Measurements from ENCODE around the gene ASCC3.

ASCC3 gene

DNA sequence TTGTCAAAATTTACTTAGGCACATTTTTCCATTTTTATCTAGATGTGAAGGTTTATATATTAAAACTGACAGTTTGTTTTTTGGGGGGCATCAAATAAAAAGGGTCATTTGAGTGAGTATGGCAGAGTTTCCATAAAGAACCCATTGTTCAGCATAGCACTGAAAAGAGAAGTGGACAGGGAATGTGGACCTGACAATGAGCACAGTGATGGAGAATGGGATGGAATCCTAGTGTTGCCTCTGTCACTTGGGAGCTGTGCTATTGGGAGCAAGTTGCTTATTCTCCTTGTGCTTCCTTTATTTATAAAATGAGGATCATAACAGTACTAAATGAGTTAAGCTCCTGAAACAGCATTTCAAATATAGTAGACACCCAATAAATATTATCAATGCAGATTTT lies 285.7 kb downstream of the ASCC3 start:
- TF ChIP-seq, protein P1, sequence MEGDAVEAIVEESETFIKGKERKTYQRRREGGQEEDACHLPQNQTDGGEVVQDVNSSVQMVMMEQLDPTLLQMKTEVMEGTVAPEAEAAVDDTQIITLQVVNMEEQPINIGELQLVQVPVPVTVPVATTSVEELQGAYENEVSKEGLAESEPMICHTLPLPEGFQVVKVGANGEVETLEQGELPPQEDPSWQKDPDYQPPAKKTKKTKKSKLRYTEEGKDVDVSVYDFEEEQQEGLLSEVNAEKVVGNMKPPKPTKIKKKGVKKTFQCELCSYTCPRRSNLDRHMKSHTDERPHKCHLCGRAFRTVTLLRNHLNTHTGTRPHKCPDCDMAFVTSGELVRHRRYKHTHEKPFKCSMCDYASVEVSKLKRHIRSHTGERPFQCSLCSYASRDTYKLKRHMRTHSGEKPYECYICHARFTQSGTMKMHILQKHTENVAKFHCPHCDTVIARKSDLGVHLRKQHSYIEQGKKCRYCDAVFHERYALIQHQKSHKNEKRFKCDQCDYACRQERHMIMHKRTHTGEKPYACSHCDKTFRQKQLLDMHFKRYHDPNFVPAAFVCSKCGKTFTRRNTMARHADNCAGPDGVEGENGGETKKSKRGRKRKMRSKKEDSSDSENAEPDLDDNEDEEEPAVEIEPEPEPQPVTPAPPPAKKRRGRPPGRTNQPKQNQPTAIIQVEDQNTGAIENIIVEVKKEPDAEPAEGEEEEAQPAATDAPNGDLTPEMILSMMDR (IDR thresholded peaks at IDR 0.05; ENCODE audit: low read depth, low read length) = no peak
- H3K4me3 ChIP-seq (ENCODE audit: low read depth, low read length) = no peak overlapping the region

DNA sequence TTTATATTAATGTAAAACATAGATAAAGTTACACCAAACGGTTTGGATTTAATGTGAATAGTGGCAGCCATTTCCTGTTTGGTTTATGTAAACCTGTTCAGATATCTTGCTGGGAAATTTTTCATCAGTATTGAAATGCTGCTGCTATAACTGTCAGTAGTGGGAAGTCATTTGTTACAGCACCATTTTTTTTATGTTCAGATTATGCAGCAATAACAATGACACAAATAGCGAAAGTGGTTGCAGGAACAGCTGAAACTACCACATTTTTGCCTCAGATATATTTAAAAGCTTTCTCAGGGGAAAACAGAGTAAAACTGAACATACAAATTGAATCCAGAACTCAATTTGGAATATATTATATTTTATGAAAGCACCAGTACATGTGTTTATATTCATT lies 287.6 kb downstream of the ASCC3 start:
- TF ChIP-seq, protein P1 (IDR thresholded peaks at IDR 0.05; ENCODE audit: low read depth, low read length) = no peak
- H3K4me3 ChIP-seq (ENCODE audit: low read depth, low read length) = no peak overlapping the region

DNA sequence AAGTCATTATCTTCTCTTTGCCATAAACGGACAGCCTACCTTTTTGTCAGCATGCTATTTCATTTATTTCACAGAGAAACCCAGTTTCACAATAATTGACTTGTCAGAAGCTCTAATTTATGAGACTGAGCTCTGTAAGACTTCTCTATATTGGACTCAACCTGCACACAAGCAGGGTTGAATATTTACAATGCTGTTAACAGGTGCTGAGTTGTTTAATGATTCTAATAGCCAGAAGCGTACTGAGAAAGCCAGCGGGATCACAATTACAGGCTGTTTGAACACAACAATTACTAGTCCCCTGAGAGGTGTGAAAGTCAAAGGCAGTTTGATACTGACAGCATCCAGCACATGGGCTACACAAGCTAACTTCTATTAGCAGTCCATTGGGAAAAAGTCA lies 288.2 kb downstream of the ASCC3 start:
- no peak overlapping the region for H3K4me3 ChIP-seq (ENCODE audit: low read depth, low read length)
- TF ChIP-seq, protein P1 (IDR thresholded peaks at IDR 0.05; ENCODE audit: low read depth, low read length) = no peak

DNA sequence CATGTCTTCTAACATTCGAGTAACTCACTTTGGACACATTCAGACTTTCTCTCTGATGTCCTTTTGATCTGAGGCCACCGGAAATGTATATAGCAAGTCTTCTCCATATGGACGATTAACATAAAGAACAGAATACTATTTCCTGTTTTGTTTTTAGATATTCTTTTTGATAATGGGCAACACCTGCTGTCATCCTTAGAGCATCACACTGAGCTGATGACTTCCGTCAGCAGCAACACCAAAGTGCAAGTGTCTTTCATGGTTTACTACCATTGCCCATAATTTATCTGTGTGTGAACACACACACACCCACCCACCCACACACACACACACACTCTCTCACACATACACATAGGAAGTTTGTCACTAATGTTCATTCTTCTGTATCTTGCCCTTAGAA lies 303.7 kb downstream of the ASCC3 start:
- TF ChIP-seq, protein P1 (IDR thresholded peaks at IDR 0.05; ENCODE audit: low read depth, low read length) = no peak
- no peak overlapping the region for H3K4me3 ChIP-seq (ENCODE audit: low read depth, low read length)

DNA sequence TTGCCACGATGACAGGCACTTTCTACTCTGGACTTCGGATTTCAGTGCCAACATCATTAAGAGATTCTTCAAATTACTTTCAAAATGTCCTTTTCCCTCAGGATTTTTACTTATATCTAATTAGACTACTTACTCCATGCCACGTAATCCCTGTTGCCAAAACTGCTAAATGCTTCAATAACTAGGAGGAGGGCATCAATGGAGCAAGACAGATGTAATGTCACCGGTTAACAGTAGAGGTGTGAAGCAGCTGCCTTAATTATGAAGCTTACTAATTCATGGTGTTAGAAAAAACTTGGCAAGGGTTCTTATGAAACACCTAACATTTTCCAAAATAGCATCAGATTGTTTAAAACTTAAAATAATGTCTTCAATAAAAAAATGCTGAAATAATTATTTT lies 305.2 kb downstream of the ASCC3 start:
- H3K4me3 ChIP-seq (ENCODE audit: low read depth, low read length) = no peak overlapping the region
- TF ChIP-seq, protein P1 (IDR thresholded peaks at IDR 0.05; ENCODE audit: low read depth, low read length) = no peak

DNA sequence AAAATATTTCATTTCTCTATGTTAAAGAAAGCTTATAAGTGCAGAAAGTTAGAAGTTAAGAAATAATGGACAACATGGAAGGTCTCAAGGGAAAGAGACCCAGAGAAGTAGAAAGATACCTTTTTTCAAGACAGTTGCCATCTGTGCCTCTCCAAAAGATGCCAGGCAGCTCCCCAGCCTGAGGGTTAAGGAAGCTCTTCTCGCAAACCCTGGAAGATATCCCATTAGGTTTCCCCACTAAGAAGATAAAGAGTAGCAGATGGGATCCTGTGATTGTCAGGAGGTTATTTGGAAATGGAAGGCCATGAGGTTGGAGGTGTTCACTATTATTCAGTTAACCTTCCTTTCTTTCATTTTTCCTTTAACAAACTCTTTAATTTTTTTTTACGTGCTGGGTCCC lies 306.3 kb downstream of the ASCC3 start:
- H3K4me3 ChIP-seq (ENCODE audit: low read depth, low read length) = no peak overlapping the region
- TF ChIP-seq, protein P1 (IDR thresholded peaks at IDR 0.05; ENCODE audit: low read depth, low read length) = no peak

DNA sequence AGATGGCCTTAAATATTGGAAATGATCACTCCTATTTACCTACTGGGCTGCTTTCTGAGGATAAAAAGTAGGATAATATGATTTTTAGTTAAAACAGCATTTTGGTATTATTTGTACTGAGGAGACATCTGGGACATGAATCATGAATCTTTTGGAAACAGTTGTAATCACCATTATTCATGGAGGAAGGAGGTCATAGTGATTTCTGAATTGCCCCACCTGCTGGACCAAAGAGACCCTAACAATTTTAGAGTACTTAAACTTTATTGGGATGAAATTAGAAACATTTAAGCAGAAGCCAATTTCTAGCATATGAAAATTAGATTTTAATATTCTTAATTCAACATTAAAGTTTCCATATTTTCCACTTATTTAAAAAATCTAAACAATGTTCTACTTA lies 308.0 kb downstream of the ASCC3 start:
- H3K4me3 ChIP-seq (ENCODE audit: low read depth, low read length) = no peak overlapping the region
- TF ChIP-seq, protein P1 (IDR thresholded peaks at IDR 0.05; ENCODE audit: low read depth, low read length) = peak; percentile 13; the same call in 1 of the 2 replicates

Measured in WI38 (cell line).